ENCODE data around the gene PLEKHM1.
A peak's percentile ranks its signal among the peaks of the same experiment; 100 is the strongest.

Gene PLEKHM1

DNA sequence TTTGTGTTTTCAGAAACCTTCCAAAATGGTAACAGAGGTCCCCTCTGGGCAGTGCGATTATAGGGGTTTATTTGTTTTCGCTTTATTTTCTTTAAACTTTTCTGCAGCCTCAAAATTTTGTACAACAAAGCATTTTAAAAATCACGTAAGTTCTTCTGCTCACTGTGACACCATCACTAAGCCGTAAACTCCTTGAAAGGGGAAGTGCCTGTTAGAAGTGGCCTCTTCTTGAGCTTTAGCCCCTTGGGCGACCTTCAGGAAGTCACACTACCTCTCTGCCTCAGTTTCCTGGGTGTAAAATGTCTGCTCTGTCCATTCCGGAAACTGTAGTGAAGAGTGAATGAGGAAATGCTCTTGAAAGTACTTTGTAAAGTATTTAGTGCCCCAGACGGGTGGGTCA is 84.4 kb downstream of the PLEKHM1 start:
- no peaks in the 10 kb centered on the region for H3K9me3 Mint-ChIP-seq
- H3K4me3 Mint-ChIP-seq, result no peak overlapping the region
- DNase-seq, result no peak
- peaks cover 47% of the 10 kb centered on the region for H3K4me1 Mint-ChIP-seq
- no peaks in the 10 kb centered on the region for H3K27me3 Mint-ChIP-seq
- ATAC-seq, result no peak
- no peak overlapping the region for H3K27ac Mint-ChIP-seq

DNA sequence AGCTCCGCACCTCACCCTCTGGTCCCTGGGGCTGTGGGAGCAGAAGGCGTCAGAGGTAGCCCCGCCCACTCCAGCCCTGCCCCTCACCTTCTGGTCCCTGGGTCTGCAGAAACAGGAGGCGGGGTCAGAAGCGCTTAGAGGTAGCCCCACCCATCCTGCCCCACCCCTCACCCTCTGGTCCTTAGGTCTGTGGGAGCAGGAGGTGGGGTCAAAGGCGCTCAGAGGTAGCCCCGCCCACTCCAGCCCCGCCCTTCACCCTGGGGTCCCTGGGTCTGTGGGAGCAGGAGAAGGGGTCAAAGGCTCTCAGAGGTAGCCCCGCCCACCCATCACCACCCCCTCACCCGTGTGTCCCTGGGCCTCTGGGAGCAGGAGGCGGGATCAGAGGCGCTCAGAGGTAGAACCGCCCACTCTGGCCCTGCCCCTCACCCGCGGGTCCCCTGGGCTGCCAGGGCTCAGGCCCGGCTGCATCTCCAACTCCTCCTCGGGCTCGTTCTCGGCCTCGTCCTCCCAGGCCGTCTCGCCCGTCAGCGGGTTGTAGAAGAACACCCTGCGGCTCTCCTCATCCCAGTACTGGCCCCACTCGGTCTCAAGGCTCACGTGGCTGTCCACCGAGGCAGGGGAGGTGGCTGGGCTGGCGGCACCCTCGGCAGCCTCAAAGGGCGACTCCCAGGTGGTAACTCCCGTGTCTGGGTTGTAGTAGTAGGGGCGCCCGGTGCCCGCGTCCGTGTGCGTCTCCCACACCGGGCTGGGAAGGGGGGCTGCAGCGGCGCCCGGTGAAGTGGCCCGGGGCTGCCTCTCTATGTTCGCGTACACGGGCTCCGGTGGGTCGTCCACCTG is 85.1 kb downstream of the PLEKHM1 start:
- H3K4me3 Mint-ChIP-seq, result no peak overlapping the region
- no peak overlapping the region for H3K27ac Mint-ChIP-seq
- no peaks in the 10 kb centered on the region for H3K27me3 Mint-ChIP-seq
- H3K9me3 Mint-ChIP-seq, result no peaks in the 10 kb centered on the region
- no peak for ATAC-seq
- H3K4me1 Mint-ChIP-seq, result peaks cover 41% of the 10 kb centered on the region
- DNase-seq, result no peak

DNA sequence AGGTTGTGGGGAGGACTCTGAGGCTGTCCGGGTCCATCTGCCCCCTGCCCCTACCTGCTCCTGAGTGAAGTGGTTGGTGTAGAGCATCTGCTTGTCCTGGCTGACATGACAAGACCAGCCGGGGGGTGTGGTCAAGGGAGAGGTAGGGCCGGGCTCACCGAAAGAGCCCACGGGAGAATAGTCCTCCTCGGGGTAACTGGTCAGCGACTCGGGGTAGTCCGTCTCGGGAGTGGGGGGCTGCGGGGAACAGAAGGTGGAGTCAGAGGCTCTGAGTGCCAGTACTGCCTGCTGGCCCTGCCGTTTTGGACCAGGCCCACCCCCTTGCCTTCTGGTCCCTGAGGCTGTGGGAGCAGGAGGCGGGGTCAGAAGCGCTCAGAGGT is 85.7 kb downstream of the PLEKHM1 start:
- H3K9me3 Mint-ChIP-seq, result no peaks in the 10 kb centered on the region
- ATAC-seq, result no peak
- no peak for DNase-seq
- H3K27me3 Mint-ChIP-seq, result no peaks in the 10 kb centered on the region
- no peak overlapping the region for H3K4me3 Mint-ChIP-seq
- H3K27ac Mint-ChIP-seq, result peak overlapping the region in 1 of 2 donors; percentile 42
- peaks cover 37% of the 10 kb centered on the region for H3K4me1 Mint-ChIP-seq

DNA sequence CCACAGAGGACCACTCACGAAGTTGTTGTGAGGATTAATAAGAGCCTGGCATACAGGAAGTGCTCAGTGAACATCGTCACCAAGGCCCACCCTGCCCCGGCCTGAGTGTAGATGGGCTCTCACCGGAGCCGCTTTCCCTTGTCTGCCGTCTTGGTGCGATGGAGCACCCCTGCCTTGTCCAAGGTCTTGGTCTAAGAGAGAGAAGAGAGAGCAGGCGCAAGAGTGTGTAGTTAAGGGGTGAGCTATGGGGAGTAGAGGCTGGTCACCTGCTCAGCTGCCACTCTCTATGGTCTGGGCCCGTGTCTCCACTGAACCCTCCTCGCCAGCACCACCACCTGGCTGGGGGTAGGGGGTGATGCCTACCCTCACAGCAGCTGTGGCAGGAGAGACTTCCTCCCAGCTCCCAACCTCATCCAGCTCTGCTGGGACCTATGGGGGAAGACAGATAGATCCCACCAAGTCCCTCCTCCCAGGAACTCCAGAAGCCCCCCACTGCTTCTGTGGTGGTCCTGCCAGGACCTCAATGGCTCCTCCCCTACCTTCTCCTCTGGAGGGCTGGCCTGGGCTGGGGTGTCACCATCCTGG is 86.5 kb downstream of the PLEKHM1 start:
- DNase-seq, result no peak
- Mint-ChIP-seq H3K9me3 (no peaks in the 10 kb centered on the region), H3K4me1 (peaks cover 31% of the 10 kb centered on the region), H3K27ac (peak overlapping the region in 1 of 2 donors; percentile 63), H3K27me3 (no peaks in the 10 kb centered on the region), H3K4me3 (no peak overlapping the region)
- no peak for ATAC-seq

DNA sequence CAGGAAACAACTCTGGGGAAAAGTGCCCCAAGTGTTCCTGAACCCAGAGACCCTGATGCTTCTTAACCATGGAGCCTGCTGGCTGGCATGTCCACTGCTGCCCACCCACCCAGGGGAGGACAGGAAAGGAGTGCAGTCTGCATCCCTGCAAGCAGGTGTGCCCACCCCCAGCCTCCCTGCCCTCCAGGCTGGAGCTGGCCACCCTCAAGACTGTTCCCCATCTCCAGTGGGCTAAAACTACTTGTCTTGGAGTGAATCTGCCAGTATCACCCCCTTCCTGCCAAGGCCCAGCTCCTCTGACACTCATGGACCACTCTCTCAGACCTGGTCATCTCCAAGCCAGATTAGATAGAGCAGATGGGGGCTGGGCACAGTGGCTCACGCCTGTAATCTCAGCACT is 87.6 kb downstream of the PLEKHM1 start:
- Mint-ChIP-seq H3K4me3 (no peak overlapping the region), H3K9me3 (no peaks in the 10 kb centered on the region), H3K27ac (peak overlapping the region in 1 of 2 donors; percentile 54), H3K27me3 (no peaks in the 10 kb centered on the region), H3K4me1 (peaks cover 21% of the 10 kb centered on the region)
- DNase-seq, result no peak
- ATAC-seq, result no peak

DNA sequence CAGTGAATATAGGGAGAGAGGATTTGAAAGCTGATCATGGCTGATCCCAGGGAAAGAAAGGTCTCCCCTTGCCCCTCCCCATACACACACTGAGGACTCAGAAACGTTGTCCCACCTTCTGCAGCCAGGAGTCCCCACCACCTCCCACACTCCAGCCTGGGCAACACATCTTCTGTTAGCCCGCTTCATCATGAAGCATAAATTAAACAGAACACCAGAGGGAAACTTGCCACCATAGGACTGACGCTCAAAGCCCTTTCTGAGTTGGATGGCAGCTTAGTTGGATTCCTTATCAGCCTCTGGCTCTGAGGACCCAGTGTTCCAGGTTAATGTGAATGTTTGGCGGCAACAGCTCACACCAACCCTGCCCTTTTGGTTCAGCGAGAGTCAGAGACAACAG is 91.7 kb downstream of the PLEKHM1 start:
- no peak for ATAC-seq
- Mint-ChIP-seq H3K27me3 (no peaks in the 10 kb centered on the region), H3K4me3 (no peak overlapping the region), H3K27ac (peak overlapping the region; percentile 26 to 63), H3K9me3 (no peaks in the 10 kb centered on the region), H3K4me1 (peaks cover 10% of the 10 kb centered on the region)
- DNase-seq, result no peak

DNA sequence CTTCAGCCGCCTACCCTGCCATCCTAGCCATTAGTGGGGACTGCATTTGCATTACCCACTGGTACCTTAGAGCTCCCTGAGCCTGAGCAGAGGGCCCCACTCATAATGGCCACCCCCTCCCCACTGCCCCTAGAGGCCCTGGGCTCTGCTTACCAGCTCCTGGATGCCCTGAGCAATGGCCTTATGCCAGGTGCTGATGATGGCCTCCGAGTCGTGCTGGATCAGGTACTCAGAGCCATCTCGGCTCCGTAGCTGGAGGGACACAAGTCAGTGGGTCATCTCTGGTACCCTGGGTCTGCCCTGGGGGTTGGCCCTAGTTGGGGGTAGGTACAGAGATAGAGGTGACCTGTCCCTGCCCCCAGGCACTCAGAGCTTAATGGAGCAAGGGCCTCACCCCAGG is 92.7 kb downstream of the PLEKHM1 start:
- no peak for ATAC-seq
- no peak overlapping the region for H3K27ac Mint-ChIP-seq
- no peak overlapping the region for H3K4me3 Mint-ChIP-seq
- DNase-seq, result no peak
- peaks cover 17% of the 10 kb centered on the region for H3K4me1 Mint-ChIP-seq
- no peaks in the 10 kb centered on the region for H3K9me3 Mint-ChIP-seq
- no peaks in the 10 kb centered on the region for H3K27me3 Mint-ChIP-seq

DNA sequence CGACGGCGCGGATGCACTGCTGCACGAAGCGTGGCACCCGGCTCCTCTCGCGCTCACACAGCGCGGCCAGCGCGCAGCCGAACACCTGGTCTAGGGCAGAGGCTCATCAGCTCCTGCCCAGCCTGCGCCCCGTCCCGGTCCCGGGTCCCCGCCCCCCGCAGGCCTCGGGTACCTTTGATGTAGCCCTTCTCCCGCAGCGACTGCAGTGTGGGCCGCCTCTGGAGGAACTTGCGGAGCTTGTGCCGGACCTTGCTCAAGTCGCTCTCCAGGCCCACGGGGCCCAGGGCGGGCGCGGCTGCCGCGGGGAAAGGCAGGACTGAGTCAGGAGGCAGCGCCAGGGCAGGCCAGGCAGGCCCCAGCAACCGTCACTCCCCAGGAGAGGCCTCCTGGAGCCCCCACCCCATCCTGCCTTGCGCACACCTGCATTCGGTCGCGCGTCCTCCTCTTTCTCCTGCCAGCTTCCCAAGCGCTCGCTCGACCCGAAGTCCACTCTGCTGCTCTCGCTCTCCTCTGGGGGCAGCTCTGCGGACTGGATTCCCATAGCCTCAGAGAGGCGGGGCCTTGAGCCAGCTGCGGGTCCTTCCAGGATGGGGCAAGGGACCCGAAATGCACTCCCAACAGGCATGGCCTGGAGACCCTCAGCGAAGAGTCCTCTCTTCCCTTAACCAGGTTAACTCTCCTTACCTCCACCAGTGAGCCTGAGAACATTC is 93.9 kb downstream of the PLEKHM1 start:
- Mint-ChIP-seq H3K27ac (no peak overlapping the region), H3K4me1 (peaks cover 18% of the 10 kb centered on the region), H3K9me3 (no peaks in the 10 kb centered on the region), H3K27me3 (peaks cover 3% of the 10 kb centered on the region), H3K4me3 (no peak overlapping the region)
- peak; percentile 37 for ATAC-seq
- no peak for DNase-seq

DNA sequence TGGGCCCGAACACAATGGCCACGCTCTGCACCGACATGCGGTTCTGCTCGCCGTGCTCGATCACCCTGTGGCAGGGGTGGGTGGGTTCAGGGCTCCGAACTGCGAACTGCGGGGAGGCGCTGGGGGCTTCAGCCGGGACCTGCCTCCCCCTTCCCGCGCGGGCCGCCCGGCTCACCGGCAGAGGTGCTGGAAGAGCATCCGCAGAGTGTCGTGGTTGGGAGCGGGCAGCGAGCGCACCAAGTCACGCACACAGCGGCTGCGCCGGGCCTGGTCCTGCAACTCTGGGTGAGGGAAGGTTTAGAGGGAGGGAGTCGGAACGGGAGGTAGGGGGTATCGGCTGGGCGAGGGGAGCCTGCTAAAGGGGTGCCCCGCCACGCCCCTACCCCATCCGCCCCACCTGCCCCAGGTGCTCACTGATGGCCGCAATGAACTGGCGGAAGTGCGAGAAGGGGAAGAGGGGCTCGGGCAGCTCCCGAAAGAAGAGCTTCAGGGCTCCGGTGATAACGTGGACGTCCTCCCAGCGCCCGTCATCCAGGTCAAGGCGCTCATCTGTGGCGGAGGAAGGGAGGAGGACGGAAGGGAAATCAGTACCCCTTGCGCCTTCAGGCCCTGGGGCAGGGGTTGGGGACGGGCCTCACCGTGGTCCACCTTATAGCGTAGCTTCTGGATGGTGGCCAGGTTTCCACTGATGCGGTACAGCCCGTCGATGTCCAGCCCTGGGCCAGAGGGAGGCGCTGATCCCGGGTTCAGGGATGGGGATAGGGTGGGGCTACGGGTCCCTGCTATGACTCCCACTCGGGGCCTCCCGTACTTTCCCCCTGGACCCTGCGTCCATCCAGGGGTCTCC is 94.7 kb downstream of the PLEKHM1 start:
- H3K4me3 Mint-ChIP-seq, result no peak overlapping the region
- peaks cover 24% of the 10 kb centered on the region for H3K4me1 Mint-ChIP-seq
- ATAC-seq (no peak), DNase-seq (no peak)
- no peak overlapping the region for H3K27ac Mint-ChIP-seq
- peaks cover 11% of the 10 kb centered on the region for H3K27me3 Mint-ChIP-seq
- no peaks in the 10 kb centered on the region for H3K9me3 Mint-ChIP-seq

DNA sequence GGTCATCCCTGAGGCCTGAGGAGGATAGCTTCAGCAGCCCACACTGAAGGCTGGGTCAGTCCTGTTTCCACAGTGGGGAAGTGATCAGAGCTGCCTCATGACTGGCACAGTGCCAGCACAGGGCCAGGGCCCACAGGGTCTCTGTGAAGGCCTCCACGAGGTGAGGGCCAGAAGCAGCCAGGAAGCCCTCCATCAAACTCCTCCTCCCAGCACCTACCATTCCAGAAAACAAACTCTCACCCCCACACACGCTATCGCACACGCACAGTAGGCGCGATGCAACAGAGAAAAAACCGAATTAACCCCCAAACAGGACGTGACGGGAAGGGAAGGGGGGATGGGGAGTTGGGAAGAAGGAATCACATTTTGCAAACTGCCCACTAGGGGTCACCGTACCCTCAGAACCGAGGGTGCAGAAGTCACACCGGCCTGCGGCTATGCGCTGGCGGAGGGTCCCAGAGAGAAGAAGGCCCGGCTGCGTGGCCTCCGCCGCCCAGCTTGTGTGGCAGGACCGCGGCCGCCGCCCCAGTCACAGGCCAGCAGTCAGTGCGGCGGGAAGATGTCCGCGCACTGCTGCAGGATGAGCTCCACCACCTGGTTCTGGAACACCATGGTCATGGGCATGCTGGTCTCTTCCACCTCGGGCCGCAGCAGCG is 95.5 kb downstream of the PLEKHM1 start:
- no peak overlapping the region for H3K27ac Mint-ChIP-seq
- peaks cover 11% of the 10 kb centered on the region for H3K27me3 Mint-ChIP-seq

DNA sequence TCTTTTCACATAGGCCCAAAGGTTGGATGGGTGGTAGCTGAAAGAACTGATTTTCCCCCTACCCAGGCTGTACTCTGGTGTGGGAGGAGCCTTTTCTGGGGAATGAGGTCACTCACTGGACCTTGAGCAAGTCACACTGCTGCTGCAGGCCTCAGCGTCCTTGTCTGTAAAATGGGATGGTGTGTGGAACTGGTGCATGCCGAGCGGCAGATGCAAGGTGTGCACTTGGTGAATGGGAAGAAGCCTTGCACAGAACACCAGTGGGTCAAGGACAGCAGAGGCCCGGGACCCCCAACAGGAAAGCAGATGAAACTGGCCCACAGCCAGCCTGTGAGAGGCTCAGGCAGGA is 96.0 kb downstream of the PLEKHM1 start:
- Mint-ChIP-seq H3K27ac (no peak overlapping the region), H3K4me3 (no peak overlapping the region), H3K4me1 (peaks cover 28% of the 10 kb centered on the region), H3K27me3 (peaks cover 11% of the 10 kb centered on the region), H3K9me3 (no peaks in the 10 kb centered on the region)
- DNase-seq (no peak), ATAC-seq (no peak)

More for the DNA sequence above, 95.5 kb downstream of the PLEKHM1 start:
- DNase-seq (peak in 1 of 2 donors; percentile 39), ATAC-seq (peak; percentile 42)
- no peak overlapping the region for H3K4me3 Mint-ChIP-seq
- no peaks in the 10 kb centered on the region for H3K9me3 Mint-ChIP-seq
- H3K4me1 Mint-ChIP-seq, result peaks cover 24% of the 10 kb centered on the region

DNA sequence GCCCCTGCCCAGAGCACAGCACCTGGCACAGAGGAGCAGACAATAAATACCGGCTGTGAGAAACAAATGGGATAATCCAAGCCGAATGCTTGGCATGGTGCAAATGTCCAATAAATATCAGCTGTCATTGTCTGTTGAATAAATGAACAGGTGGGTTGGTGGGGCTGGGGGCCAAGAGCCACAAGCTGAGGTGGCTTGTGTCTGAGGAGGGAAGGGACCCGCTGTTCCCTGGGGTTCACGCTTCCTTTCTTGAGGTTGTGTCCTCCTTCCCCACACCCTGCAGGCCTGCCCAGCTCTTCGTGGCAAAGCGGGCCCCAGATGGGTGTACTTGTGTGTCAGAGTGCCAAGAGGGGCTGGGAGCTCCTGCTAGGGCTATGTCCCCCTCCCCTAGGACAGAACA is 96.4 kb downstream of the PLEKHM1 start:
- ATAC-seq (no peak), DNase-seq (no peak)
- Mint-ChIP-seq H3K9me3 (no peaks in the 10 kb centered on the region), H3K27me3 (peaks cover 11% of the 10 kb centered on the region), H3K4me1 (peaks cover 32% of the 10 kb centered on the region), H3K4me3 (no peak overlapping the region), H3K27ac (no peak overlapping the region)

DNA sequence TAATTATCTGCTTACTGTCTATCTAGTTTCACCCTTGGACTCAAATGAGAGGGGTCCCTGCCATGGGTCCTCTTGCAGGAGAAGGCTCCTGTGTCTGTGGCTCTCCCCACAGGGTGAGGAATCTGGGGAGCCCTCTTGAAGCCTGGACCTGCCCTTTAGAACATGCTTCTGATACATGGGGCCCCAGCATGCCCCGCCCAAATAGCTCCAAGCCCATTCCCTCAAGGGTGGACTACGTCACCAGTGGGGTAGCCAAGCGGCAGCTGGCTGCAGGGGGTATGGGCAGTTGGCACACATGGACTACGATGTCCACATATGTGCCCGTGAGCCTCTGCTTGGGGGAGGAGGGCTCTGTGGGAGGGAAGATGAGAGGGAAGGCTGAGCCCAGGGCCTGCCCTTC is 97.1 kb downstream of the PLEKHM1 start:
- DNase-seq (no peak), ATAC-seq (no peak)
- Mint-ChIP-seq H3K27ac (no peak overlapping the region), H3K27me3 (peaks cover 11% of the 10 kb centered on the region), H3K9me3 (no peaks in the 10 kb centered on the region), H3K4me1 (peaks cover 39% of the 10 kb centered on the region), H3K4me3 (no peak overlapping the region)

DNA sequence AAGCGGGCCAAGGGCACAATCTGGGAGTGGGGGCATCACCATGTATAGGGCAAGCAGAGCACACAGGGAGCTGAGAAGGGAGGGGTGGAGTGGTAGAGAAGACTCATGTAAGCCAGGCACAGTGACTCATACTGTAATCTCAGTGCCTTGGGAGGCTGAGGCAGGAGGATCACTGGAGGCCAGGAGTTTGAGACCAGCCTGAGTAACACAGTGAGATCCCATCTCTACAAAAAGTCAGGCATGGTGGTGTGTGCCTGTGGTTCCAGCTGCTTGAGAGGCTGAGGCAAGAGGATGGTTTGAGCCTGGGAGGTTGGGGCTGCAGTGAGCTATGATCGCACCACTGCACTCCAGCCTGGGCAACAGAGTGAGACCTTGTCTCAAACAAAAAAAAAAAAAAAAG is 98.6 kb downstream of the PLEKHM1 start:
- no peak for DNase-seq
- Mint-ChIP-seq H3K27me3 (peaks cover 23% of the 10 kb centered on the region), H3K4me3 (no peak overlapping the region), H3K4me1 (peaks cover 49% of the 10 kb centered on the region), H3K27ac (no peak overlapping the region), H3K9me3 (no peaks in the 10 kb centered on the region)
- ATAC-seq, result no peak

DNA sequence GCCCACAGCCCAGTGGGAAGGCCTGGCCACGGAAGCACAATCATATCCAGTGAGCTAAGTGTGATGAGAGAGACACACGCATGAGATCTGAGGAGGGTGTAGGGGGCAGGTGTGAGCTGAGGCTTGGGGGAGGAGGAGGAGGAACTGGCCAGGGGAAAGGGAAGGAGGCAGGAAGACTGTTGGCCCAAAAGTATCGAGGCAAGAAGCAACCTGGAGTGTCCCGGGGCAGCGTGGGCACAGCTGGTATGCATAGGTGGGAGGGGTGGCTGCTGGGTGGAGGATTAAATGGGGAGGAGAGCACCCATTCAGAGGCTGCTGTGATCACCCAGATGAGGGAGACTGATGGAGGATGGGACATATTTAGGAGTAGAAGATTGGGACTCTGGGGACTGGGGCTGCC is 99.2 kb downstream of the PLEKHM1 start:
- DNase-seq (no peak), ATAC-seq (no peak)
- Mint-ChIP-seq H3K4me1 (peaks cover 49% of the 10 kb centered on the region), H3K9me3 (no peaks in the 10 kb centered on the region), H3K4me3 (no peak overlapping the region), H3K27me3 (peaks cover 23% of the 10 kb centered on the region), H3K27ac (no peak overlapping the region)
